IPS-18c (cell line): Measurements from ENCODE around the gene PTPRG.
"Not testable (repeated sequence)": the region's sequence is repeated elsewhere in the genome, so short reads cannot be mapped to it uniquely, and the experiment has no call there.

Experiments used
- H3K4me3 ChIP-seq: 2 replicates; pipeline ENCODE4 v1.7.0; 2013; ENCODE audit warnings: low read depth, mild to moderate bottlenecking, low read length, moderate library complexity; ENCODE audit not compliant: insufficient read depth
- H3K9me3 ChIP-seq: one replicate; pipeline ENCODE4 v1.6.1; 2013; ENCODE audit warnings: mild to moderate bottlenecking, low read length, moderate library complexity; ENCODE audit not compliant: control insufficient read depth, insufficient read depth

The PTPRG gene

DNA sequence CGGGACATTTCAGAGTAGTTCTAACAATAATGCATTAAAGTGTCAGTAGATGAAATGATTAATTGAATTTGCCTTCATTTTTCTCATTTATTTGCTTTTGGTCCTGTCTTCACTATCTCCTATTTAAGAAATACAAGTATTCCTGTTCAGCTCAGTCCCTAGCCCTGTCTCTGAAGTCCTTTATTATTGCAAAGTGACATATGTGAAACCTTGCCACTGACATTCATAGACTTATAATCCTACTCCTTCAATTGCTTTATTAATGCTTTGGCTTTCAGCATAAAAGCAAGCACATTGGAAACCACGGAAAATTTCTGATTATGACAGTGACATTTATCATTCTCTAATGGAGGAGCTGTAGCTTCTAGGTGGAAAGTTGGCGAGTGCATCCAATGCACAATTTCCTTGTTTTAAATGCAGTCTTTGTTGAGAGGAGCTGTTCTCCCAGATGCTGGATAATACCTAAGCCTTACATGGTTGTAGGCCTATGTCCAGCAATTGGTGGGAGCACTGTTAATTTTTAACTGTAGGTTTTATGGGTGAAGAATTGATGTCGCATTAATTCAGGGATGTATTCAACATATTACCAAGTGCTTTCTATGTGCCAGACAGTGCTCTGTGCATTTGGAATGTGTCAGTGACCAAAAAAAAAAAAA is 474.2 kb downstream of the PTPRG start:
- Histone ChIP-seq H3K9me3 (no peaks in the 10 kb centered on the region), H3K4me3 (no peak overlapping the region)

DNA sequence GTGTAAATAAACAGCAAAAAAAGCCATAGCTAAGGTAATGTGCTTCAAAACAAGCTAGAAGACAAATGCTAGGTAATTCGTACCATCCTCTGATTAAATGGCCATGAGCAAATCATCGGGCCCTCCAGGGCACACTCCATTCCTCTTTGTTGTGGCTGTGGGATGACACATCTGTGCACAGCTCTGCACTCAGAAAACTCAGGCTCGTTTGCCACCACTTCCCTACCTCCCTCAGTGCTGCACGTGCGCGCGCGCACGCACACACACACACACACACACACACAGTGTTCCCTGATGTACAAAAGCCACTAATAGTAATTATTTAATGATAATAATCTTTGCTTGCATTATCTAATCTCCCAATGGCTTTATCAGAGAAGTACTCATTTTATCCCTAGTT is 475.4 kb downstream of the PTPRG start:
- no peaks in the 10 kb centered on the region for H3K9me3 ChIP-seq
- no peak overlapping the region for H3K4me3 ChIP-seq

DNA sequence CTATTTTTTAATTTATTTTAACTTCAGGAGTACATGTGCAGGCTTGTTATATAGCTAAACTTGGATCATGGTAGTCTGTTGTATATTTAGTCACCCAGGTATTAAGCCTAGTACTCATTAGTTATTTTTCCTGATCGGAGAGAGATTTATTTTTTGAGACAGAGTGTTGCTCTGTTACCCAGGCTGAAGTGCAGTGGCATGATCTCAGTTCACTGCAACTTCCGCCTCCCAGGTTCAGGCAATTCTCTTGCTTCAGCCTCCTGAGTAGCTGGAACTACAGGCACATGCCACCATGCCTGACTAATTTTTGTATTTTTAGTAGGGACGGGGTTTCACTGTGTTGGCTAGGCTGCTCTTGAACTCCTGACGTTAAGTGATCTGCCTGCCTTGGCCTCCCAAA is 477.4 kb downstream of the PTPRG start:
- H3K9me3 ChIP-seq, H3K4me3 ChIP-seq: not testable (repeated sequence)

- H3K4me3 ChIP-seq: no peak overlapping the region
Measured at GRCh38 chr3:62039586-62039985, 478.2 kb downstream of the PTPRG start.

DNA sequence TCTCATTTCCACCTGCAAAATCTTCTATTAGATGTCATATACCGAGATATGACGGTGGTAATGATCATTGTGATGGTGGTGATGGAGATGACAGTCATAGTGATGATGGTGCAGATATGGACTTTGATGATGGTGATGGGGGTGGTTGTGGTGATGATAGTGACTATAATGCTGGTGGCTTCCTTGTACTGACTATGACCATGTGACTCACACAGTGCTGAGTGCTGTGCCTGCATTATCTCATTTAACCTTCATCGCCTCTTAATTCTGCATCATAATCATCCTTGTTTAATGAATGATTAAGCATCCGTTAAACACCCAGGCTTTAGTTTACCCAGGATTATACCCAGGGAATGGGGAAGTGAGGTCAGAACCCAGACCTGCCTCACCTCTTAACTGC is 480.3 kb downstream of the PTPRG start:
- Histone ChIP-seq H3K4me3 (no peak overlapping the region), H3K9me3 (no peaks in the 10 kb centered on the region)

More at GRCh38 chr3:62039586-62039985, 478.2 kb downstream of the PTPRG start:
- H3K9me3 ChIP-seq: no peaks in the 10 kb centered on the region

DNA sequence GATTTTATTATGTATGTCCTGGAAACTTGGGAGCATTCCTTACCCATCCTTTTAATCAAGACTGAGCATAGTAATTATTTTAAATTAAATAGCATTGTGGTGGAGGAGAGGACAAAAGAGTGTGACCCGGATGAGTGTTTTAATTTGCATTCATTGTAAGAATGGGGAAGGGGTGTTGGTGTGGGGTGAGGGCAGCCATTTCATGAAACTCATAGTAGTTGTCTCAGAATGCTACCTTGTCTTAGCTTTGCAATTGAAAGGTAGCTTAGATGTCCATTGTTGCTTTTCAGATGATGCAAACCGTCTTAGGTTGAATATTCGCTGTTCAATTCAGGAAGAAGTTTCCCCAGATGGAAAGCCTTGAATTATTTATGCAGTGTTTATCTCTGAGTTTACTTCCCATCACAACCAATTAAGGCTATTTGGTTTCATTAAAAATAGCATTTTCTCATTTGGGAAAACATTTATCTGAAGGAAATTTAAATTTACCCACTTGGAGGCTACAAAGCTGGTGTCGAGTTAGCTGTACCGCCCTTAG is 483.6 kb downstream of the PTPRG start:
- H3K9me3 ChIP-seq: no peaks in the 10 kb centered on the region

GRCh38 chr3:62046326-62046725 is 485.0 kb downstream of the PTPRG start:
- Histone ChIP-seq H3K4me3 (no peak overlapping the region), H3K9me3 (no peaks in the 10 kb centered on the region)

More for the DNA sequence above, 483.6 kb downstream of the PTPRG start:
- no peak overlapping the region for H3K4me3 ChIP-seq

DNA sequence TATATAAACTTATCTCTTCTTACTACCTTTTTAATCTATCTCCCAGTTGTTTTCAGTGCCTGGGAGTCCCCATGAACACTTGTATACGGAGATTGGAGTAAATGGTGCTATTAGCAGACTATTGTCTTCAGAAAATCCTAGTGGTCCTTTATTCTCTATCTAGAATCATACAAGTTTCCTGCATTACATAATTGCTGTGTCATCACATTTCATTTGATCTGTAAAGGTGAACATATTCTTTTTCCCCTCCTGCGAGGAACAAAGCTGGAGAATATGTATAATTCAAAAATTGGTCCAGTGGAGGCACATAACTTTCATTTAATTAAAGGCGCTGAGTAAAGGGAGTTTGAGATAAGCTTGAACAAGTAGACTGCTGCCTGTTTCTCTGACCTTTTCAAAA is 487.2 kb downstream of the PTPRG start:
- Histone ChIP-seq H3K9me3 (no peaks in the 10 kb centered on the region), H3K4me3 (no peak overlapping the region)

- Histone ChIP-seq H3K4me3 (no peak overlapping the region), H3K9me3 (no peaks in the 10 kb centered on the region)
Measured at GRCh38 chr3:62049033-62049432, 487.7 kb downstream of the PTPRG start.

DNA sequence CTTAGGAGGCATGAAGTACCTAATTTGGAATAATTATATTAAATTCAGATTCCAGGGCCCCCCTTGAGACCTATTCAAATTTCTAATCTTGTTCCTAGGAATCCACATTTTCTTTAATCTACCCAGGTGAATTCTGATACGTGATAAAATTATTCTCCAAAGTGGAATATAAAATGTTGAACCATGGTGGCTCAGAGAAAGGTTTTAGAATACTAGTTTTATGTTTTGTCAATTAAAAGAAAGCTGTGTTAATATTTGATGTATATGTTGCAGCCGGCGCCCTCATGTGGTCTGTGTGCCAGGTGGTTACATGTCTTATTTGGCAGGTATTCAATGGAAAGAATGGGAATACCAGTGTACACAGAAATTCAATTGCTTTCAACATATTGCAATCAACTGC is 490.1 kb downstream of the PTPRG start:
- no peak overlapping the region for H3K4me3 ChIP-seq
- H3K9me3 ChIP-seq: no peaks in the 10 kb centered on the region

DNA sequence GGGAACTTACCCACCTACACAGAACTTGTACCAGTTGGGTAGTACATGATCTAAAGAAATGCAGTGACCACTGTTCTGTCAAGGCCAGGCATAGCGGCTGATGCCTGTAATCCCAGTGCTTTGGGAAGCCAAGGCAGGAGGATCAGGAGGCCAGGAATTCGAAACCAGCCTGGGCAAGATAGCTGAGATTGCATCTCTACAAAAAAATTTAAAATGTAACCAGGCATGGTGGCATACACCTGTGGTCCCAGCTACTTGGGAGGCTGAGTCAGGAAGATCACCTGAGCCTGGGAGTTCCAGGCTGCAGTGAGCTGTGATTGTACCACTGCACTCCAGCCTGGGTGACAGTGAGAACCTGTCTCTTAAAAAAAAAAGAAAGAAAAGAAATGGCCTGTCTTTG is 491.0 kb downstream of the PTPRG start:
- Histone ChIP-seq H3K9me3 (no peaks in the 10 kb centered on the region), H3K4me3 (no peak overlapping the region)

DNA sequence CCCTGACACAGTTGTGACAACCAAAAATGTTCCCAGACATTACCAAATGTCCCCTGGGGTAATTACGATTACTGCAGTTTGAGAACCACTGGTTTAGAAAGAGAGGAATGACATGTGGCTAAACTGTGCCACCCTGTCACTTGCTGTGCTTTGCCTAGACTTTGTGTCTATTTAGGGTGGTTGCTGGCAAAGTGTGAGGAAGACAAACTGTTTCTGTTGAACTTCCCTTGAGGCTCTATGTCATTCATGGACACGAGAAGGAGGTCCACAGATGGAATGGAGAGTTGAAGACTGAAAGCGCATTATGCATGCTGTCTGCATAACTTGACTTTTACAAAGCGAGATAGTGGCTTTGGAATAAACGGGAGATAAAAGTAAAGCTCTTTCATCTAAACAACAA is 495.3 kb downstream of the PTPRG start:
- H3K4me3 ChIP-seq: no peak overlapping the region
- no peaks in the 10 kb centered on the region for H3K9me3 ChIP-seq

GRCh38 chr3:62057339-62058047 is 496.1 kb downstream of the PTPRG start:
- no peaks in the 10 kb centered on the region for H3K9me3 ChIP-seq

GRCh38 chr3:62065985-62066693 is 504.8 kb downstream of the PTPRG start:
- Histone ChIP-seq H3K4me3 (no peak overlapping the region), H3K9me3 (no peaks in the 10 kb centered on the region)

More at GRCh38 chr3:62057339-62058047, 496.1 kb downstream of the PTPRG start:
- H3K4me3 ChIP-seq: no peak overlapping the region

DNA sequence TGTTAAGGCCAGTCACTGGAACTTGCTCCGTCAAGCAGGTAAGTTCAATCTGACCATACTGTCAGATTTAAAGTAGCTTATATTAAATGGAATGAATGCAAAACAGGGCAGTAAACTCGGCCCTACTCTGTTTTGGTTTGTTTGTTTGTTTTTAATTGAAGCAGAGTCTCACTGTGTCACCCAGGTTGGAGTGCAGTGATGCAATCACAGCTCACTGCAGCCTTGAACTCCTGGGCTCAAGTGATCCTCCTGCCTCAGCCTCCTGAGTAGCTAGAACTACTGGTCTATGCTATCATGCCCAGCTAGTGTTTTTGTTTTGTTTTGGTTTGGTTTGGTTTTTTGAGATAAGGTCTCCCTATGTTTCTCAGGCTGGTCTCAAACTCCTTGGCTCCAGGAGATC is 507.0 kb downstream of the PTPRG start:
- no peaks in the 10 kb centered on the region for H3K9me3 ChIP-seq
- no peak overlapping the region for H3K4me3 ChIP-seq

GRCh38 chr3:62070891-62071290 is 509.5 kb downstream of the PTPRG start:
- H3K4me3 ChIP-seq: no peak overlapping the region
- no peaks in the 10 kb centered on the region for H3K9me3 ChIP-seq

DNA sequence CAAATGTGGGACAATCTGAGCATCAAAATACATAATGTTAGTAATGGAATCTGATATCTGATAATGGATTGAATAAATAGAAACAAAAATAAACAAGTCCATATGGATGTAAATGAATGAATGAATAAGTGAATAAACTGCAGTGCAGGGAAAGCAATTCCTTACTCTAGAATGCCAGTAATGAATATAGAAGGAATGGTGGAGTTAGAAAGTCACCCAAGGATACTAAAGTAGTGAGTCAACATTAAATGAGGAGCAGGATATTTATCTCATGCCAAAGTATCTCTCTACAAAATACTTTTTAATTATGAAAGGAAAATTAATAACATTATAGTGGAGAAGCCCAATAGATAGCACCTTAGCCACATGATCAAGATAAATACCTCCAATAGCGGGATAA is 511.7 kb downstream of the PTPRG start:
- Histone ChIP-seq H3K4me3 (no peak overlapping the region), H3K9me3 (no peaks in the 10 kb centered on the region)

DNA sequence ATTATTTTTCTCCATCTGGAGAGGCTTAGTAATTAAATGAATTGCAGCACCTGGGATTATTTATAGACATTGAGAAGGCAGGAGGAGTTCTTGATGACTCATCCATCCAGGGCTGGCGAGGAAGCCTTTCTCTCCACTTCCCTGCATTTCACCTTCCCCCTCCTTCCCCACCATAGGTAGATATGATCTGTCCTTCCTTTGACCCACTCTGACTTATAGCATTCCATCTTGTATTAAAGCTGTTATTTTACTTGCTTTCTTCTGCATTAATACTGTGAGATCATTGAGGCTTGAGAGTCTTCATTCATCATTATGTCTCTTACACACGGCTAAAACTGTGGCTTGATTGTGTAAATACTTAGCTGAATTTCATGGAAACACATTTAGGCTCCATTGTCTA is 523.2 kb downstream of the PTPRG start:
- Histone ChIP-seq H3K9me3 (no peaks in the 10 kb centered on the region), H3K4me3 (no peak overlapping the region)
